Right cardiac atrium (tissue), 5 donors: ENCODE data around the gene MEG3. TPM values are rescaled to one million over a fixed set of nuclear protein-coding genes. Genes with fewer than 3 reads are reported as not detected.

Source experiments
- ATAC-seq, 2 donors: fragments of 200-7000 bp; cut with Tn5 transposase; one replicate each; pipeline versions ENCODE4 v1.8.0 to v1.9.1; 2020; ENCODE audit warnings: moderate library complexity in 2 of 2, mild to moderate bottlenecking in 1 of 2
- DNase-seq, 3 donors: peaks; one replicate each; pipeline ENCODE4 v3.0.0-alpha.2; 2020
- H3K27ac ChIP-seq: one replicate; pipeline ENCODE4 v1.5.1; 2013; ENCODE audit warnings: mild to moderate bottlenecking, low read length, control low read depth, moderate library complexity
- H3K27me3 ChIP-seq: one replicate; pipeline ENCODE4 v1.6.1; 2013; ENCODE audit not compliant: control insufficient read depth, insufficient read depth
- H3K4me1 ChIP-seq: one replicate; pipeline ENCODE4 v1.6.1; 2013; ENCODE audit warnings: low read length; ENCODE audit not compliant: control insufficient read depth, insufficient read depth
- H3K4me3 ChIP-seq: one replicate; pipeline ENCODE4 v1.5.1; 2013; ENCODE audit warnings: low read length, control low read depth
- H3K9me3 ChIP-seq: one replicate; pipeline ENCODE4 v1.6.1; 2013; ENCODE audit warnings: low read length; ENCODE audit not compliant: control insufficient read depth
- WGBS: extraction: QIAGEN DNeasy Blood & Tissue Kit; methylation state at CpG from one replicate; pipeline ENCODE4 v1.1.7; 2013; 5-methylcytosine and 5-hydroxymethylcytosine counted together
- intact Hi-C, 4 donors: fragments of 100-400 bp; cut with DNase I; formaldehyde crosslinking; loops; one replicate each; pipeline versions ENCODE4 v1.11.0 to v1.14.0; 2022 to 2023
- polyA plus RNA-seq: library from polyadenylated mRNA; stranded (reverse); fragments of 200-250 nt; gene quantifications from one replicate; pipeline ENCODE4 v1.2.3, GENCODE V29; 2013
- total RNA-seq, 4 donors: library from RNA; stranded (reverse); fragmentation: NEBNext Ultra II Directional; extraction: Animal tissue kit (Norgen Biotek cat#: 25700); gene quantifications; one replicate each; pipeline ENCODE4 v1.2.1, GENCODE V29; 2021
- donor health status: healthy with polysubstance abuse.
- donor health status: DM: no; HTN: yes; CAD: no.
- donor health status: DM: no; HTN: no; CAD: no.
- donor health status: DM: no; HTN: yes; CAD: no; lungs with severe emphysema.
- donor health status: DM: yes; HTN: yes; CAD: no.

Gene MEG3
- total and polyA plus RNA-seq, 5 donors, result 10.4 to 35.3 (median 25.7) TPM

DNA sequence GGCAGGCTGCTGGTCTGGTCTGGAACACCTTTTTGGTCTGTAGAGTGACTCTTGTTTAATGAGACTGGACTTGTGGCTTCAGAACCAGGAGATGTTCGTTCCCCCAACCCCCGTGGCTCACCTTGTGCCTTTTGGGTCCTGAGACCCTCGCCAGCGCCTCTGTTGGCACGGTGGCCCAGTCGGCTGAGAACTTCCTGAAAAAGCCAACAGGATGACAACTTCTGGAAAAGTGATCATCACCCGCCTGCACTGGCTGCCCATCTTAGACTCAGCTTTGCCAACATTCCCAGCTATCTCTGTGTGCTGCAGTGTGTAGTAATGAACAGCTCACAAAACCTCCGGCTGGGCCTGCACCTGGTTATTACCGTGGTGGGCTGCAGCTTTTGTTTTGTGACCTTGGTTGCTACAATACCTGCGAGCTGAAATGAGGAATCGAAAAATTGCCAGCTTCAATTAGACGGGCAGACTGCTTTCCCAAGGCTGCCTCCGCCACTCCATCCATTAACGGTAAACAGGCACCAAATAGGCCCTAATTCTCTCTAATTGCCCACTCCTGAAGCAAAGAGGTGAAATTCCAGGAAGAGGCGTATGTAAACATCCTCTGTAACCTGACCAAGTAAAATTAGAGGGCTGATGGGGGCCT lies 16.0 kb downstream of the MEG3 start:
- DNase-seq (no peak), ATAC-seq (no peak)
- WGBS, result 79% methylated on average over 15 of the region's 15 CpGs
- H3K27ac ChIP-seq, result no peak overlapping the region
- no peaks in the 10 kb centered on the region for H3K27me3 ChIP-seq
- intact Hi-C loops, result loop anchor here in 1 of 4 donors (10.0 kb wide), 1 partner anchor 783 kb away; no protein-coding TSS in a partner anchor
- no peaks in the 10 kb centered on the region for H3K9me3 ChIP-seq
- no peak overlapping the region for H3K4me3 ChIP-seq
- no peaks in the 10 kb centered on the region for H3K4me1 ChIP-seq

- Histone ChIP-seq H3K27ac (no peak overlapping the region), H3K4me3 (no peak overlapping the region), H3K9me3 (no peaks in the 10 kb centered on the region), H3K4me1 (no peaks in the 10 kb centered on the region), H3K27me3 (no peaks in the 10 kb centered on the region)
- ATAC-seq (peak; percentile 18 to 58), DNase-seq (no peak)
- WGBS, result 54% methylated on average over 8 of the region's 8 CpGs
- intact Hi-C loops, result loop anchor here in 1 of 4 donors (10.0 kb wide), 1 partner anchor 782 kb away; no protein-coding TSS in a partner anchor
These were observed 16.9 kb downstream of the MEG3 start for GRCh38 chr14:100842799-100843198.

DNA sequence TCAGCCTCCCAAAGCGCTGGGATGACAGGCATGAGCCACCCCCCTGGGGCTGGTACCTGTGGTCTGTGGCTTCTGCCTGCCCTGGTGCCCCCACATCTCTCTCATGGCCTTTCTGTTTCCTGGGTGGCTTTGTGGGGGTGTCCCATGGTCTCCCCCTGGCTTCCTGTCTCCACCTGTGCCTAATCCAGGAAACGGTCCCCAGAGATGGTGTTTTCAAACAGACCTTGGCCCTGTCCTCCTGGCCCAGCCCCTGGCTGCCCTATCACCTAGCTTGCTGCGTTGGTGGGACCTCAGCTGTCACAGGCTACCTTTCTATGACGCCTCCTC lies 18.1 kb downstream of the MEG3 start:
- H3K27me3 ChIP-seq, result no peaks in the 10 kb centered on the region
- ATAC-seq (no peak), DNase-seq (no peak)
- no peak overlapping the region for H3K27ac ChIP-seq
- H3K9me3 ChIP-seq, result no peaks in the 10 kb centered on the region
- 78% methylated on average over 4 of the region's 4 CpGs for WGBS
- no peaks in the 10 kb centered on the region for H3K4me1 ChIP-seq
- H3K4me3 ChIP-seq, result no peak overlapping the region
- intact Hi-C loops, result loop anchor here in 1 of 4 donors (10.0 kb wide), 1 partner anchor 781 kb away; no protein-coding TSS in a partner anchor

GRCh38 chr14:100844421-100844820 lies 18.5 kb downstream of the MEG3 start:
- Histone ChIP-seq H3K4me1 (no peaks in the 10 kb centered on the region), H3K9me3 (no peaks in the 10 kb centered on the region), H3K27me3 (no peaks in the 10 kb centered on the region), H3K27ac (no peak overlapping the region), H3K4me3 (no peak overlapping the region)
- ATAC-seq (no peak), DNase-seq (no peak)
- intact Hi-C loops, result loop anchor here in 1 of 4 donors (10.0 kb wide), 1 partner anchor 780 kb away; no protein-coding TSS in a partner anchor
- WGBS, result 81% methylated on average over 9 of the region's 9 CpGs

GRCh38 chr14:100844846-100845245 lies 18.9 kb downstream of the MEG3 start:
- no peaks in the 10 kb centered on the region for H3K4me1 ChIP-seq
- DNase-seq, result peak in 1 of 3 donors; percentile 39
- ATAC-seq, result no peak
- no peaks in the 10 kb centered on the region for H3K9me3 ChIP-seq
- H3K4me3 ChIP-seq, result no peak overlapping the region
- H3K27ac ChIP-seq, result no peak overlapping the region
- no peaks in the 10 kb centered on the region for H3K27me3 ChIP-seq
- intact Hi-C loops, result loop anchor here in 1 of 4 donors (10.0 kb wide), 1 partner anchor 780 kb away; no protein-coding TSS in a partner anchor
- 90% methylated on average over 13 of the region's 13 CpGs for WGBS

GRCh38 chr14:100845341-100845740 lies 19.4 kb downstream of the MEG3 start:
- DNase-seq (peak in 1 of 3 donors; percentile 22), ATAC-seq (no peak)
- intact Hi-C loops, result loop anchor here in 1 of 4 donors (10.0 kb wide), 1 partner anchor 779 kb away; no protein-coding TSS in a partner anchor
- no peak overlapping the region for H3K4me3 ChIP-seq
- H3K27me3 ChIP-seq, result no peaks in the 10 kb centered on the region
- WGBS, result 87% methylated on average over 17 of the region's 17 CpGs
- no peak overlapping the region for H3K27ac ChIP-seq
- H3K4me1 ChIP-seq, result no peaks in the 10 kb centered on the region
- no peaks in the 10 kb centered on the region for H3K9me3 ChIP-seq

DNA sequence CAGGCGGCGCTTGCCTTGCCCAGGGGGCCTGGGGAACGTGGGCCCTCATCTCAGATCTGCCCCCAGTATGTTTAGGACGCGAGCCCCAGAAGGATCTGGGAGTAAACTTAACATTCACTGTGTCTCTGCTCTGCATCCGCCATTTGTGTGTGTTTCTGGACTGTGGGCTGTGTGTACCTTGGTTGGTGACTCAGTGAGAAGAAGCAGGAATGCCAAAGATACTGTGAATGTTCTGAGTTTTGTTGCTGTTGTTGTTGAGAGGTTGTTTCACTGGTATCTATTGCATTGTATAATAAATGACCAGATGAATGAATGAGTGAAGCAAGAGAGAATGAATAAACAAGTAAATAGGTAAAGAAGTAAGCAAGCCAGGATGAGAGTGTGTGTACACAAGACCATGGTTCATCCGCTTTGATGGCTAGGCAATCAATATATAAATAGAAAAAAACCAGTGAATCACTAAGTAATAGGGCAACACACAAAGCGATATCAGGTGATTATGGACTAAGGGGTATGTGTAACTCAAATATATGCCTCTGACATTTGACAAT lies 20.5 kb downstream of the MEG3 start:
- no peak overlapping the region for H3K27ac ChIP-seq
- no peak for DNase-seq
- no peak overlapping the region for H3K4me3 ChIP-seq
- no peaks in the 10 kb centered on the region for H3K9me3 ChIP-seq
- ATAC-seq, result no peak
- intact Hi-C loops, result loop anchor here in 1 of 4 donors (10.0 kb wide), 1 partner anchor 778 kb away; no protein-coding TSS in a partner anchor
- H3K4me1 ChIP-seq, result no peaks in the 10 kb centered on the region
- WGBS, result 93% methylated on average over 8 of the region's 8 CpGs
- H3K27me3 ChIP-seq, result no peaks in the 10 kb centered on the region

- no peaks in the 10 kb centered on the region for H3K4me1 ChIP-seq
- H3K4me3 ChIP-seq, result no peak overlapping the region
- no peak for ATAC-seq
- intact Hi-C loops, result loop anchor here in 1 of 4 donors (10.0 kb wide), 1 partner anchor 776 kb away; no protein-coding TSS in a partner anchor
- H3K27ac ChIP-seq, result no peak overlapping the region
- no peaks in the 10 kb centered on the region for H3K27me3 ChIP-seq
- no peaks in the 10 kb centered on the region for H3K9me3 ChIP-seq
- DNase-seq, result no peak
- 45% methylated on average over 8 of the region's 8 CpGs for WGBS
These were observed 23.3 kb downstream of the MEG3 start for GRCh38 chr14:100849115-100849781.

DNA sequence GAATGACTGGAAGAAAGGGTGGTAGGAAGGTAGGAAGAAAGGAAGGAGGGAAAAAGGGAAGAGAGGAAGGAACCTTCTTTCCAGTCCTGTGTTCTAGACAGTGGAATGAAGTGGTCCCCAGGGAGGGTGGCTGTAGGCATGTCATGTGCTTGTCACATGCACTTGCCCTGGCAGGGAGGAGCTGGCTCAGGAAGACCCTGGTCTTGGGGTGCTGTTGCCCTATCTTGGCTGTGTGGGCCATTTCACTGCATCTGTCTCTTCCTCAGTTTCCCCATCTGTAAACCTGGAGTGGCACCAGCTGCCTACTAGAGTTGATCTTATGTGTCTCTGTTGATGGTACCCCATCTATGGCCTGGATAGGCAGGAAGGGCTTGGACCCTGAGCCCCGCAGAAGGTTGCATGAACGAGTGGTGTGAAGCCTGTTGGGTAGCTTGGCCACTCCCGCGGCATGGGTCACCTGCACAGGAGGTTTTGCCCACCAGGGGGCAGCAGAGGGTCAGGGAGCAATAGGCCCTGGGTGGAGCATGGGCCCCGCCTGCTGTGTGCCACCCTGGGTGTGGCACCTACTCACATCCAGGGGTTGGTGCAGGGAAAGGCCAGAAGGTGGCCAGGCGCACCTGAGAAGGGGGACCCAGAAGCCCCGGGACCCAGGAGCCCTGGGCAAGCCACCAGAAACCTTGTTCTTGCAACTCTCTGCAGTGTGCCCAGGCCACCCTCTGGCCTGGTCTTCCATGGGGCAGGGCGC lies 25.1 kb downstream of the MEG3 start:
- Histone ChIP-seq H3K27ac (no peak overlapping the region), H3K27me3 (no peaks in the 10 kb centered on the region), H3K4me1 (no peaks in the 10 kb centered on the region), H3K9me3 (no peaks in the 10 kb centered on the region), H3K4me3 (no peak overlapping the region)
- DNase-seq, result peak; percentile 65 to 85 (median 83)
- peak; percentile 64 to 66 for ATAC-seq
- intact Hi-C loops, result no loop called here
- WGBS, result 76% methylated on average over 8 of the region's 8 CpGs

- no peak overlapping the region for H3K27ac ChIP-seq
- H3K4me1 ChIP-seq, result no peaks in the 10 kb centered on the region
- no peak for ATAC-seq
- H3K4me3 ChIP-seq, result no peak overlapping the region
- H3K9me3 ChIP-seq, result no peaks in the 10 kb centered on the region
- no peaks in the 10 kb centered on the region for H3K27me3 ChIP-seq
- peak in 1 of 3 donors; percentile 28 for DNase-seq
- WGBS, result 83% methylated on average over 13 of the region's 13 CpGs
- intact Hi-C loops, result no loop called here
These were observed 25.6 kb downstream of the MEG3 start for GRCh38 chr14:100851586-100851916.
